HepG2 (cell line): ENCODE results near the gene PAPPA2. TPM values are rescaled to one million over a fixed set of nuclear protein-coding genes. Genes with fewer than 3 reads are reported as not detected.
A peak's percentile ranks its signal among the peaks of the same experiment; 100 is the strongest.

Experiments
- ATAC-seq: fragments of 200-7000 bp; cut with Tn5 transposase; 3 replicates; pipeline ENCODE4 v1.9.1; 2020; ENCODE audit warnings: mild to moderate bottlenecking, moderate library complexity
- BruUV-seq: library from RNA; stranded (reverse); fragments of 400-500 nt; replicated peaks from 2 replicates; lab custom pipeline; 2021; lab: Mats Ljungman, UMichigan
- CTCF ChIA-PET: fragments of 300-600 bp; formaldehyde crosslinking; extraction: SDS; loops from one replicate; lab custom pipeline; 2021; ENCODE audit warnings: low total read pairs, inconsistent platforms, low intra/inter-chr PET ratio; lab: Yijun Ruan, JAX
- POLR2A ChIA-PET: fragments of 350-600 bp; sonication (Branson Sonifier 250); formaldehyde crosslinking; loops from one replicate; lab custom pipeline; 2020; ENCODE audit warnings: antibody characterized with exemption, inconsistent platforms; lab: Yijun Ruan, JAX
- DNase-seq: peaks from one replicate; pipeline ENCODE4 v3.0.0-alpha.2; 2015; ENCODE audit warnings: low spot score
- FAIRE-seq: peaks from 3 replicates; lab custom pipeline; 2011; peaks lifted over from hg19 to GRCh38; lab: Jason Lieb, UNC
- H2AFZ ChIP-seq: one replicate; pipeline ENCODE4 v1.6.1; 2011; ENCODE audit warnings: low read length, inconsistent platforms
- H3K27ac ChIP-seq: fragments of 300-600 bp; 3 replicates; pipeline ENCODE4 v1.8.0; 2011; ENCODE audit warnings: mixed run types, mild to moderate bottlenecking, mixed read lengths, low read length, inconsistent platforms; ENCODE audit not compliant: insufficient read depth; ENCODE audit errors: extremely low read length
- H3K27me3 ChIP-seq, 2 experiments: fragments of 200-600 bp in 1 of 2; 2 replicates in 1 of 2; 3 replicates in 1 of 2; pipeline versions ENCODE4 v1.6.0 to v1.8.0; 2011; ENCODE audit warnings: low read length in 2 of 2, mild to moderate bottlenecking in 2 of 2, moderate library complexity in 2 of 2, inconsistent platforms in 1 of 2; ENCODE audit not compliant: insufficient read depth in 2 of 2, control insufficient read depth in 1 of 2
- H3K36me3 ChIP-seq, 2 experiments: fragments of 200-600 bp in 1 of 2; replicated peaks in 1 of 2; 2 replicates in 1 of 2; 3 replicates in 1 of 2; pipeline versions ENCODE4 v1.5.1 to v1.8.0; 2011; ENCODE audit warnings: low read length in 2 of 2, inconsistent platforms in 1 of 2; ENCODE audit not compliant: insufficient read depth in 2 of 2, control insufficient read depth in 1 of 2
- H3K4me1 ChIP-seq: 2 replicates; pipeline ENCODE4 v1.5.1; 2012; ENCODE audit warnings: low read length, inconsistent platforms; ENCODE audit not compliant: insufficient read depth
- H3K4me2 ChIP-seq: 2 replicates; pipeline ENCODE4 v1.6.0; 2011; ENCODE audit warnings: low read depth, low read length, inconsistent platforms
- H3K4me3 ChIP-seq, 3 experiments: fragments of 200-600 bp in 1 of 3; sonication (generic), shearing (Covaris generic) in 1 of 3; replicated peaks in 1 of 3; 2 replicates each; pipeline ENCODE4 v1.5.1; 2011 to 2016; ENCODE audit warnings: low read length in 3 of 3, inconsistent platforms in 2 of 3, low read depth in 2 of 3, mild to moderate bottlenecking in 2 of 3, control low read depth in 1 of 3, mixed read lengths in 1 of 3; ENCODE audit not compliant: insufficient read depth in 1 of 3
- H3K79me2 ChIP-seq: one replicate; pipeline ENCODE4 v1.6.1; 2011; ENCODE audit warnings: low read length, inconsistent platforms; ENCODE audit not compliant: insufficient read depth
- H3K9ac ChIP-seq: 2 replicates; pipeline ENCODE4 v1.6.0; 2011; ENCODE audit warnings: mild to moderate bottlenecking, low read depth, low read length, inconsistent platforms; ENCODE audit not compliant: insufficient read depth
- H3K9me3 ChIP-seq: 2 replicates; pipeline ENCODE4 v1.5.1; 2012; ENCODE audit warnings: mild to moderate bottlenecking, low read length
- H4K20me1 ChIP-seq: 2 replicates; pipeline ENCODE4 v1.6.0; 2011; ENCODE audit warnings: inconsistent platforms, mild to moderate bottlenecking, low read length, moderate library complexity; ENCODE audit not compliant: insufficient read depth
- ELK4 ChIP-seq: sonication (generic); formaldehyde crosslinking; IDR thresholded peaks from 2 replicates; pipeline ENCODE4 v1.9.0; 2021; ENCODE audit warnings: missing genetic modification reagents, borderline replicate concordance
- FOSL2 ChIP-seq: sonication (generic); formaldehyde crosslinking; IDR thresholded peaks from 2 replicates; pipeline ENCODE4 v1.4.0; 2020; ENCODE audit warnings: missing genetic modification reagents
- PRDM15 ChIP-seq: sonication (generic); formaldehyde crosslinking; IDR thresholded peaks from 2 replicates; pipeline ENCODE4 v1.4.0; 2020; ENCODE audit warnings: missing genetic modification reagents
- ZNF780A ChIP-seq: sonication (generic); formaldehyde crosslinking; IDR thresholded peaks from 2 replicates; pipeline ENCODE4 v1.8.0; 2022; ENCODE audit warnings: mild to moderate bottlenecking, missing genetic modification reagents, moderate library complexity
- WGBS: methylation state at CpG from one replicate; pipeline ENCODE4 v1.1.6; 2017; ENCODE audit warnings: low lambda C conversion rate; 5-methylcytosine and 5-hydroxymethylcytosine counted together
- in situ Hi-C: cut with HindIII; loops from 2 replicates; pipeline ENCODE4 v1.10.0; 2017; ENCODE audit warnings: low pct_unique_long_range_greater_than_20kb; ENCODE audit not compliant: extremely low pct_ligation_motif_present
- intact Hi-C: fragments of 100-400 bp; cut with micrococcal nuclease; formaldehyde crosslinking; loops from one replicate; pipeline ENCODE4 v1.10.0; 2022; ENCODE audit not compliant: unreplicated experiment
- polyA plus RNA-seq, 8 experiments: library from polyadenylated mRNA; depleted of rRNA in 3 of 8; stranded (reverse) in 7 of 8; unstranded in 1 of 8; fragments of >200 nt; fragmentation: Illumina TruSeq in 4 of 8; extraction: Trizol in 4 of 8; gene quantifications; 2 replicates each; pipeline versions ENCODE4 v1.2.1 to v1.2.3, GENCODE V29; 2011 to 2016; ENCODE audit warnings: low read depth in 4 of 8, missing spikeins in 1 of 8, mixed read lengths in 1 of 8; ENCODE audit not compliant: insufficient read depth in 1 of 8
- total RNA-seq, 5 experiments: library from RNA; depleted of rRNA; stranded (reverse); fragments of >200 nt; fragmentation: Illumina TruSeq; extraction: Trizol; gene quantifications; 2 replicates each; pipeline ENCODE4 v1.2.3, GENCODE V29; 2016; ENCODE audit warnings: low read depth in 1 of 5

Gene PAPPA2
- total and polyA plus RNA-seq, 2 of the 13 experiments (the other 11 are each of a cell fraction or from before 2014, with no cell fraction given) = 0.01 TPM; not detected in 1

DNA sequence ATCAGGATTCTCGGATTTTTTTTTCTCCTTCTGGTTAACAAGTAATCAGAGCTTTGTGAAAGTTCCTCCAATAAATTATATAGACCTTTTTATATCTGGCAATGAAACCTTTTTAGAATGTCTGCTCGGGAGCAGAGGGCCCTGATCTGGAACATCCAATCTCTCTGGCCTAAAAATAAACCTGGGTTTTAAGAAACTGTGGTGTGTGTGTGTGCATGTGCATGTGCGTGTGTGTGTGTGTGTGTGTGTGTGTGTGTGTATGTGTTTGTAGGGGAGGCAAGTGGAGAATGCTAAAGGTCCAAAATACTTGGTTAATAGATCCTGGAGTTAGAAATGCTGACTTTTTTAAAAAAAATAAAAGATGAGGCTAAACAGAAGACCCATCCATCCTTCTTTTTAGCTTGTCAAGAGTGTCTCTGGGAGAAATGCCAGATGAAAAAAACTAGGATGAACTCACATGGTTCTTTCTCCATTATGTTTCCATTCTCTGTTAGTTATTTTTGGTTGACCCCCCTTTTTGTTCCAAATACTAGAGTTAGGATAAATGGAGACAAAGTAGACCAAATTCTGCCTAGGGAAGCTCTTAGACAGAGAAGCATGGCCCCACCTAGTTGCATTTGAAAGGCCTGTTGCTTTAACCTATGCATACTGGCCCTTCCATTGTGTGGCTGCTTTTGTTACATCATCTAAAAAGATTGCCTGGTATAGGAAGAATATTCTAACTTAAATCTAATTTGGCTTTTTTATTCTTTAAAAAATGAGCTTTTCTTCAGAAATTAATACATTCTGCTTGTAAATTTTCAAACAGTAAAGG is 175.9 kb downstream of the PAPPA2 start (continued):
- no peak for TF ChIP-seq PRDM15
- no peak for TF ChIP-seq ELK4 (CRISPR knock-in tag)

DNA sequence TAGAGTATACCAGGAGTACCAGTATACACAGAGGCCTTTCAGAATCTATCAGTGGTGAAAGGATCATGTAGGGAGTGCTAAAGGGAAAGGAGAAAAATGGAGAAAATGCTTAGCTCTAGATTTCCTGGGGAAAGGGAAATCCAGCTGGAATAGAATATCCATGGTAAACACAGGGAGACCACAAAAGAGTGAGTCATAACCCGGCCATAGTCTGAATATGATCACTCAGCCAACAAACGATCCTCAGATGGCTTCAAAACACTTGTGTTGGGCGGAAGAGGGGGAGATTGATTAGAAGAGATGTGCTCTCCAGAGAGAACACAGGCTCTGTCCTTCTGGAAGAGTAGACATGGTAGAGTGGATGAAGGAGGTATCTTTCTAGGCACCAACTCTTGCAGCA is 180.6 kb downstream of the PAPPA2 start:
- POLR2A ChIA-PET = no interaction called here
- WGBS = 7% methylated on average over 3 of the region's 3 CpGs
- Histone ChIP-seq H3K36me3 (no peaks in the 10 kb centered on the region), H3K4me1 (no peaks in the 10 kb centered on the region), H3K4me2 (no peak overlapping the region), H3K9ac (no peak overlapping the region), H2AFZ (no peak overlapping the region), H3K79me2 (no peaks in the 10 kb centered on the region), H4K20me1 (no peaks in the 10 kb centered on the region), H3K27ac (no peak overlapping the region), H3K27me3 (no peaks in the 10 kb centered on the region), H3K9me3 (no peaks in the 10 kb centered on the region; the same call in 1 of the 2 replicates), H3K4me3 (no peak overlapping the region)
- ATAC-seq (no peak), FAIRE-seq (no peak), DNase-seq (no peak)
- CTCF ChIA-PET = no interaction called here
- intact Hi-C loops = no loop called here
- TF ChIP-seq FOSL2 (CRISPR knock-in tag) (0 out of 2 replicates have a peak, but pooled peaks have one; percentile 21), ZNF780A (CRISPR knock-in tag) (no peak)
- in situ Hi-C loops = no loop called here
- BruUV-seq = no TSS peak
